Gastrocnemius medialis (tissue), 4 donors: ENCODE results near the gene FGG.

Experiments used
- POLR2A ChIP-seq, 2 donors: fragments of 450-650 bp; IDR thresholded peaks; one replicate each; pipeline ENCODE4 v1.6.1; 2017; ENCODE audit warnings: antibody characterized with exemption in 2 of 2, mild to moderate bottlenecking in 2 of 2, moderate library complexity in 2 of 2
- TF ChIP-seq, protein P1 (sequence below), 5 experiments: fragments of 450-650 bp in 3 of 5; fragments of 200-600 bp in 2 of 5; sonication (generic) in 2 of 5; IDR thresholded peaks in 4 of 5; conservative IDR thresholded peaks in 1 of 5; 1 replicate in 4 of 5; 2 replicates in 1 of 5; pipeline ENCODE4 v1.5.1; 2016 to 2019; ENCODE audit warnings: antibody characterized with exemption in 5 of 5, mild to moderate bottlenecking in 3 of 5, moderate library complexity in 3 of 5

DNA sequence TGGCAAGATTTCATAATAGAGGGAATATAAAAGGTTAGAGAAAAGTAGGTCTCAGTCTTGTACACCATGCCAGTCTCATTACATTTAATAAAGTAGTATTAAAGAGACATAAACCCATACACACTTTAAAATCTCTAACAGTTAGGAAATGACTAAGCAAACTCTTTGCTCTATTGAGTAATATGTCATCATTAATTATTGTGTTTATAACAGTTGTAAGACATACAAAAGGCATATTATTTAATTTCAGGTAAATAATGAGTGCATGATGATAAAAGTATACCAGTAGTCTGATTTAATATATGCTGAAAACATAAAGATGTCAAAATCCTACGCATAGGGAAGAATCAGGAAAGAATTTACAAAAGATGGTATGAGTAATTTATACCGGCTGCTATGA, 31.0 kb upstream of the FGG start:
- TF ChIP-seq, protein P1, sequence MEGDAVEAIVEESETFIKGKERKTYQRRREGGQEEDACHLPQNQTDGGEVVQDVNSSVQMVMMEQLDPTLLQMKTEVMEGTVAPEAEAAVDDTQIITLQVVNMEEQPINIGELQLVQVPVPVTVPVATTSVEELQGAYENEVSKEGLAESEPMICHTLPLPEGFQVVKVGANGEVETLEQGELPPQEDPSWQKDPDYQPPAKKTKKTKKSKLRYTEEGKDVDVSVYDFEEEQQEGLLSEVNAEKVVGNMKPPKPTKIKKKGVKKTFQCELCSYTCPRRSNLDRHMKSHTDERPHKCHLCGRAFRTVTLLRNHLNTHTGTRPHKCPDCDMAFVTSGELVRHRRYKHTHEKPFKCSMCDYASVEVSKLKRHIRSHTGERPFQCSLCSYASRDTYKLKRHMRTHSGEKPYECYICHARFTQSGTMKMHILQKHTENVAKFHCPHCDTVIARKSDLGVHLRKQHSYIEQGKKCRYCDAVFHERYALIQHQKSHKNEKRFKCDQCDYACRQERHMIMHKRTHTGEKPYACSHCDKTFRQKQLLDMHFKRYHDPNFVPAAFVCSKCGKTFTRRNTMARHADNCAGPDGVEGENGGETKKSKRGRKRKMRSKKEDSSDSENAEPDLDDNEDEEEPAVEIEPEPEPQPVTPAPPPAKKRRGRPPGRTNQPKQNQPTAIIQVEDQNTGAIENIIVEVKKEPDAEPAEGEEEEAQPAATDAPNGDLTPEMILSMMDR (IDR thresholded peaks at IDR 0.05 in 4 of 5, conservative IDR thresholded peaks at IDR 0.05 in 1 of 5), result no peak
- no peak for TF ChIP-seq POLR2A (IDR thresholded peaks at IDR 0.05)
